Measurements from ENCODE around the gene EMC9.

The EMC9 gene

GRCh38 chr14:24095271-24096068 is 45.9 kb downstream of the EMC9 start:
- Mint-ChIP-seq H3K27me3 (ENCODE audit: low read depth) (no peaks in the 10 kb centered on the region), H3K4me3 (peak overlapping the region; percentile 100), H3K9me3 (no peaks in the 10 kb centered on the region), H3K27ac (peak overlapping the region; percentile 95), H3K36me3 (ENCODE audit: low read depth) (peaks cover 36% of the 10 kb centered on the region), H3K4me1 (ENCODE audit: low read depth) (peaks cover 30% of the 10 kb centered on the region)
- peak; percentile 73 for DNase-seq (ENCODE audit: low spot score)

GRCh38 chr14:24094841-24095270 is 46.5 kb downstream of the EMC9 start:
- Mint-ChIP-seq H3K4me3 (peak overlapping the region; percentile 100), H3K4me1 (ENCODE audit: low read depth) (peaks cover 32% of the 10 kb centered on the region), H3K9me3 (no peaks in the 10 kb centered on the region), H3K36me3 (ENCODE audit: low read depth) (peaks cover 33% of the 10 kb centered on the region), H3K27me3 (ENCODE audit: low read depth) (no peaks in the 10 kb centered on the region), H3K27ac (peak overlapping the region; percentile 95)
- DNase-seq (ENCODE audit: low spot score), result no peak

GRCh38 chr14:24093901-24094840 is 47.2 kb downstream of the EMC9 start, which contains the start of gene PCK2:
PCK2 (plus strand) TSS chr14:24094311; CDS start chr14:24094406, 95 bp downstream.
- H3K4me3 Mint-ChIP-seq, result peak within 1 kb of the TSS; percentile 100
- no peaks in the 10 kb centered on the region for H3K27me3 Mint-ChIP-seq (ENCODE audit: low read depth)
- H3K9me3 Mint-ChIP-seq, result no peaks in the 10 kb centered on the region
- peaks cover 27% of the 10 kb centered on the region for H3K36me3 Mint-ChIP-seq (ENCODE audit: low read depth)
- H3K27ac Mint-ChIP-seq, result peak within 1 kb of the TSS; percentile 95
- peak; percentile 81 for DNase-seq (ENCODE audit: low spot score)
- peaks cover 36% of the 10 kb centered on the region for H3K4me1 Mint-ChIP-seq (ENCODE audit: low read depth)

- Mint-ChIP-seq H3K9me3 (no peaks in the 10 kb centered on the region), H3K27me3 (ENCODE audit: low read depth) (no peaks in the 10 kb centered on the region), H3K4me1 (ENCODE audit: low read depth) (peaks cover 36% of the 10 kb centered on the region), H3K36me3 (ENCODE audit: low read depth) (peaks cover 24% of the 10 kb centered on the region), H3K27ac (peak overlapping the region; percentile 87), H3K4me3 (peak overlapping the region; percentile 100)
- DNase-seq (ENCODE audit: low spot score), result no peak
These were observed 48.0 kb downstream of the EMC9 start for GRCh38 chr14:24093207-24093900.

GRCh38 chr14:24092505-24093206 is 48.7 kb downstream of the EMC9 start:
- Mint-ChIP-seq H3K4me1 (ENCODE audit: low read depth) (peaks cover 36% of the 10 kb centered on the region), H3K27ac (peak overlapping the region; percentile 87), H3K9me3 (no peaks in the 10 kb centered on the region), H3K36me3 (ENCODE audit: low read depth) (peaks cover 19% of the 10 kb centered on the region), H3K27me3 (ENCODE audit: low read depth) (no peaks in the 10 kb centered on the region), H3K4me3 (peak overlapping the region; percentile 100)
- no peak for DNase-seq (ENCODE audit: low spot score)

GRCh38 chr14:24092110-24092504 is 49.3 kb downstream of the EMC9 start:
- H3K4me1 Mint-ChIP-seq (ENCODE audit: low read depth), result peaks cover 36% of the 10 kb centered on the region
- no peaks in the 10 kb centered on the region for H3K9me3 Mint-ChIP-seq
- no peak for DNase-seq (ENCODE audit: low spot score)
- H3K36me3 Mint-ChIP-seq (ENCODE audit: low read depth), result peaks cover 19% of the 10 kb centered on the region
- H3K27me3 Mint-ChIP-seq (ENCODE audit: low read depth), result no peaks in the 10 kb centered on the region
- peak overlapping the region; percentile 19 for H3K4me3 Mint-ChIP-seq
- H3K27ac Mint-ChIP-seq, result no peak overlapping the region

- Mint-ChIP-seq H3K27ac (no peak overlapping the region), H3K36me3 (ENCODE audit: low read depth) (peaks cover 2% of the 10 kb centered on the region), H3K4me3 (no peak overlapping the region), H3K9me3 (no peaks in the 10 kb centered on the region), H3K4me1 (ENCODE audit: low read depth) (peaks cover 21% of the 10 kb centered on the region), H3K27me3 (ENCODE audit: low read depth) (no peaks in the 10 kb centered on the region)
- no peak for DNase-seq (ENCODE audit: low spot score)
These were observed 51.5 kb downstream of the EMC9 start for GRCh38 chr14:24089890-24090289.
